H1 (cell line): ENCODE measurements around the gene CPED1.

Experiments used
- MAFK ChIP-seq: IDR thresholded peaks from 2 replicates; pipeline ENCODE4 v1.6.1; 2012; ENCODE audit warnings: low read depth, mild to moderate bottlenecking, improper control_type of control experiment, low read length
- MAX ChIP-seq: IDR thresholded peaks from 2 replicates; pipeline ENCODE4 v1.6.1; 2012; ENCODE audit warnings: inconsistent platforms

GRCh38 chr7:121094829-121095228 lies 106.3 kb downstream of the CPED1 start:
- no peak for TF ChIP-seq MAX
- no peak for TF ChIP-seq MAFK
